GM12875 (cell line): Measurements from ENCODE around the gene FGF12.

Source experiments
- H3K4me3 ChIP-seq: one replicate; pipeline ENCODE4 v1.5.1; 2011; ENCODE audit warnings: low read depth, low read length, control low read depth
- TF ChIP-seq, protein P1 (sequence below): IDR thresholded peaks from 2 replicates; pipeline ENCODE4 v1.5.1; 2011; ENCODE audit warnings: low read depth, mild to moderate bottlenecking, control low read depth, inconsistent platforms, low read length, moderate library complexity, borderline replicate concordance; ENCODE audit not compliant: insufficient read depth

Gene FGF12

DNA sequence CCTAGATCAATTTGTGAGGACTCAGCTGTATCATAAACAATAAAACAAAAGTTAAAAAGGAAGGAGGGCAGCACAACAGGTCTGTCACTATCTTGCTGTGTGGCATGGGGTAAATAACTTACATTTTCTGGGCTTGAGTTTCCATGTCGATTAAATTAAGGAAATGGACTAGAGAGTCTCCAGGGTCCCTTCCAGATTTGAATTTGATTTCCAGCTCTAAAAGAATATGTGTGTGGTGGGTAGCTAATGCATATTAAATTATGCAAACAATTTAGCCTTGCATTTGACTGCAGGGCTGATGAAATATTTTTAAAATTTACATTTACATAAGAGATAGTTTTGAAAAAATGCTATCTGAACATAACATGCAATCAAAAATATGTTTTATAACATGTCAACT, 447.7 kb downstream of the FGF12 start:
- TF ChIP-seq, protein P1, sequence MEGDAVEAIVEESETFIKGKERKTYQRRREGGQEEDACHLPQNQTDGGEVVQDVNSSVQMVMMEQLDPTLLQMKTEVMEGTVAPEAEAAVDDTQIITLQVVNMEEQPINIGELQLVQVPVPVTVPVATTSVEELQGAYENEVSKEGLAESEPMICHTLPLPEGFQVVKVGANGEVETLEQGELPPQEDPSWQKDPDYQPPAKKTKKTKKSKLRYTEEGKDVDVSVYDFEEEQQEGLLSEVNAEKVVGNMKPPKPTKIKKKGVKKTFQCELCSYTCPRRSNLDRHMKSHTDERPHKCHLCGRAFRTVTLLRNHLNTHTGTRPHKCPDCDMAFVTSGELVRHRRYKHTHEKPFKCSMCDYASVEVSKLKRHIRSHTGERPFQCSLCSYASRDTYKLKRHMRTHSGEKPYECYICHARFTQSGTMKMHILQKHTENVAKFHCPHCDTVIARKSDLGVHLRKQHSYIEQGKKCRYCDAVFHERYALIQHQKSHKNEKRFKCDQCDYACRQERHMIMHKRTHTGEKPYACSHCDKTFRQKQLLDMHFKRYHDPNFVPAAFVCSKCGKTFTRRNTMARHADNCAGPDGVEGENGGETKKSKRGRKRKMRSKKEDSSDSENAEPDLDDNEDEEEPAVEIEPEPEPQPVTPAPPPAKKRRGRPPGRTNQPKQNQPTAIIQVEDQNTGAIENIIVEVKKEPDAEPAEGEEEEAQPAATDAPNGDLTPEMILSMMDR: no peak
- no peak overlapping the region for H3K4me3 ChIP-seq

DNA sequence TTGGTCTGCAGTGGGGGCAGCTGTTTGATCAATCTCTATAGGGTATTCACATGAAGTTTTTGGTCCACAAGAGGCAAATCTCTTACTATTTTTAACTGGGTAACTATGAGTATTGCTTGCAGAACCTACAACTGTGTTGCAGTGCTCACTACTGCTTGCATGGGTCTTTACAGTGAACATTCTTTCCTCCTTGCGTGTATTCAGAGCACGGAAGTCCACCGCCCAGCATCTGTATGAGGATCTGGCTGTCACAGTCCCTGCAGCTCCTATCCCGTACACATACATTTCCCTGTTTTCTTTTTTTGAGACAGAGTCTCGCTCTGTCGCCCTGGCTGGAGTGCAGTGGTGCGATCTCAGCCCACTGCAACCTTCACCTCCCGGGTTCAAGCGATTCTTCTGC, 449.9 kb downstream of the FGF12 start:
- no peak overlapping the region for H3K4me3 ChIP-seq
- TF ChIP-seq, protein P1: no peak

DNA sequence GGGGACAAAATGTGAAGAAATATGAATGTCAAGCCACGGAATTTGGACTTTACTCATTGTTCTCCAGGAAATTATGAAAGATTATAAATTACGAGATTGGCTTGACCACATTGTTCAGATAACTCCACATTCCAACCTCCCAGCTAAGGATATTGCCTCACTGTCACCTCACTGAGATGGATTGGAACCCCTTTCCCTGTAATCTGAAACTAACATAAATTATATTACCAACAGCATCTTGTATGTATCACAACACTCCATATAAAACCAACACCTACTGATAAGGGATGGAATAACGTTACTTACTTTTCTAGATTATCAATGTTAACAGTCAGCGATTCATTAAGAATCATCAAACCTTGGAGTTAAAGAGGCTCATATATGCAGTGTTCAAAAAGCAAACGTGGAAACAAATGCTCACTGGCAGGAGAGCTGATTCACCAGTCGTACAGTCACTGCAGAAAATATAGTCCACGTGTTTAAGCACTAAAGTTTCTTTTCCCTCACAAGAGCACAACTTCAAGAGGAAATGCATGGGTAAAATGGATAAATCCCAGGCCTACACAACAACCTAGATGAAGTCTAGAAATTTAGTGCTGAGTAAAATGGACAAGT, 451.5 kb downstream of the FGF12 start:
- TF ChIP-seq, protein P1: no peak
- no peak overlapping the region for H3K4me3 ChIP-seq

DNA sequence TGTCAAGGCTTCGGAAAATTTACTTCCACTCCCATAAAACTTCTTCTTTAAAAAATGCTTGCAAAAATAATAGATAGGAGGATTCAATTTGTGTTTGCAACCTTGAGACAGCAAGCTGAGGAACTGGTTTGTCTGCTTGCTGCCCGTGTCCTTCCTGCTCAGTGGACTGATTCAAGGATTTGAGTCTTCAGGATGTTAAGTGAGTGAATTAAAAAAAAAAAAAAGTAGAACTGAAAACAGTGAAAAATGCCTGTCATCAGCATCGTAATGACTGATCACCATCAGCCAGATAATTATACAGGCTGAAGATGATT, 453.7 kb downstream of the FGF12 start:
- TF ChIP-seq, protein P1: no peak
- no peak overlapping the region for H3K4me3 ChIP-seq

DNA sequence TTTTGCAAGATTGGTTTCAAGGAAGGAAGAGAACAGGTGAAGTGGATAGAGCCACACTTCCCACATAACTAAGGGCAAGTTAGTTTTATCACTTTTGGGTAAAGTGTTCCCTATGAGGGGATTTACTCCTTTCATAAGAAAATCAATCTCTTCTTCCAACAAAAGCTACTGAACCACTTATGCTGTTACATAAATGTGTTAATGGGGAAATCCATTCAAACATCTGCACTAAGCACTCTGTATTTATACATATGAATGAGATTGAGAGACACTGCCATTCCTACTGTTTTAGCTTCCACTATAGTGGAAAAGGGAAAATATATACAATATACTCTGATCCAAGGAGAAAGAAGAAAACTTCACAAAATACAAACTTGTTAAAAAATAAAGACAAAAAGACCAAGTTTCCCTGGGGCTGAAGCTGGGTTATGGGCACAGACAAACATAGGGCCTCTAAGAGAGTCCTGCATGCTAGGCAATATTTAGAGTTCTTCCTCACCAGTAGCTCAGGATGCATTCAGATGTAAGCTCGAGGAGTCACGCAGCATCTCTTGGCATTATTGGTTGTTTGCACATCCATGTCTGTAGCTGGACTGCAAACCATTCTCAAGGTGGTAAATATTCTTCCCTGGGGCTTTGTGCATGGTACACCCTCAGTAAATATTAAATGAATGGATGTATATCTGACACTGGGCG, 454.2 kb downstream of the FGF12 start:
- TF ChIP-seq, protein P1: no peak
- H3K4me3 ChIP-seq: no peak overlapping the region

DNA sequence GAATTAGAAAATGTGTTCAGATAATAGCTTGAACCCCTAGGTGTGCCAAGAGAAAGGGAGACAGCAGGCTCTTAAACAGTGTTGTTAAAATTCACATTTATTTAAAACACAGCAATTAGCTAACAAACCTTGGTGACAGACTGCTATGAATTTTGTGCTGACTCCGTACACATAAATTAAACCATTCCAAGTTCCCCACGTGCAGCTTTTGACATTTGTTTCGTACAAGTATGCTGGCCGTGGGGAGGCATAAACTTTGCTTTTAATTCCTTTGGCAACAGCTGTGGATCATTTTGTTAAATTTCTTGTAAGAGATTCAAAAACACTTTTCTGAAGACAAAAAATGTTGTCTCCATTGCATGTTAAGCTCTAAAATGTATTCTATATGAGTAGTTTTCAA, 465.3 kb downstream of the FGF12 start:
- no peak overlapping the region for H3K4me3 ChIP-seq
- TF ChIP-seq, protein P1: no peak

DNA sequence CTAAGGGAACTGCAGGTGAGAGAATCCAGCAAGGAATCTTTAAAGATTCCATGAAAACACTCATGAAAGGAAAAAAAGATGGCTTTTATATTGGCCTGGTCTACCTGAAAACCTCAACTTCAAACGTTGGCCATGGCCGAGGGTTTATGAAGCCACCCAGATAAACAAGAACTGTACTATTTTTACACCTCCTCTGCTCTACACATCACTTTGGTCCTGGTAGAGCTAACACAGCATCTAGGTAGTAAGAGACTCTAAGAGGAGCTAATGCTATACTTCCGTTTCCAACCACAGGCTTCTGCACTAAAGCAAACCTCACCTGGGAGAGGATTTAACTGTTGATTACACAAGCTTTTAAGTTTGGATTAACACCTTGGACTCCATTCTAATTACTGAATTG, 466.2 kb downstream of the FGF12 start:
- TF ChIP-seq, protein P1: no peak
- no peak overlapping the region for H3K4me3 ChIP-seq
